ENCODE data around the gene PLA2G4E. TPM values are rescaled to one million over a fixed set of nuclear protein-coding genes. Genes with fewer than 3 reads are reported as not detected.

PLA2G4E gene
- total and polyA plus RNA-seq, 7 donors = 0.13 TPM; not detected in 6

- 32 to 67% methylated on average over 8 of the region's 8 CpGs for WGBS, 2 donors
- no peak for DNase-seq
- Histone ChIP-seq H3K36me3 (no peaks in the 10 kb centered on the region), H3K27me3 (peaks cover 0 to 2% (median 0%) of the 10 kb centered on the region in 3 donors), H3K27ac (no peak overlapping the region), H3K4me3 (no peak overlapping the region), H3K4me1 (no peaks in the 10 kb centered on the region), H3K9me3 (no peaks in the 10 kb centered on the region)
- TF ChIP-seq, protein P1, sequence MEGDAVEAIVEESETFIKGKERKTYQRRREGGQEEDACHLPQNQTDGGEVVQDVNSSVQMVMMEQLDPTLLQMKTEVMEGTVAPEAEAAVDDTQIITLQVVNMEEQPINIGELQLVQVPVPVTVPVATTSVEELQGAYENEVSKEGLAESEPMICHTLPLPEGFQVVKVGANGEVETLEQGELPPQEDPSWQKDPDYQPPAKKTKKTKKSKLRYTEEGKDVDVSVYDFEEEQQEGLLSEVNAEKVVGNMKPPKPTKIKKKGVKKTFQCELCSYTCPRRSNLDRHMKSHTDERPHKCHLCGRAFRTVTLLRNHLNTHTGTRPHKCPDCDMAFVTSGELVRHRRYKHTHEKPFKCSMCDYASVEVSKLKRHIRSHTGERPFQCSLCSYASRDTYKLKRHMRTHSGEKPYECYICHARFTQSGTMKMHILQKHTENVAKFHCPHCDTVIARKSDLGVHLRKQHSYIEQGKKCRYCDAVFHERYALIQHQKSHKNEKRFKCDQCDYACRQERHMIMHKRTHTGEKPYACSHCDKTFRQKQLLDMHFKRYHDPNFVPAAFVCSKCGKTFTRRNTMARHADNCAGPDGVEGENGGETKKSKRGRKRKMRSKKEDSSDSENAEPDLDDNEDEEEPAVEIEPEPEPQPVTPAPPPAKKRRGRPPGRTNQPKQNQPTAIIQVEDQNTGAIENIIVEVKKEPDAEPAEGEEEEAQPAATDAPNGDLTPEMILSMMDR (IDR thresholded peaks at IDR 0.05) = no peak
- no peak for TF ChIP-seq EP300 (IDR thresholded peaks at IDR 0.05)
- TF ChIP-seq POLR2A (IDR thresholded peaks at IDR 0.05) = no peak
- TF ChIP-seq POLR2AphosphoS5 (IDR thresholded peaks at IDR 0.05) = no peak
- intact Hi-C loops (cut with DNase I) = no loop called here
Observed at GRCh38 chr15:42037656-42038055, 16.8 kb upstream of the PLA2G4E start.

DNA sequence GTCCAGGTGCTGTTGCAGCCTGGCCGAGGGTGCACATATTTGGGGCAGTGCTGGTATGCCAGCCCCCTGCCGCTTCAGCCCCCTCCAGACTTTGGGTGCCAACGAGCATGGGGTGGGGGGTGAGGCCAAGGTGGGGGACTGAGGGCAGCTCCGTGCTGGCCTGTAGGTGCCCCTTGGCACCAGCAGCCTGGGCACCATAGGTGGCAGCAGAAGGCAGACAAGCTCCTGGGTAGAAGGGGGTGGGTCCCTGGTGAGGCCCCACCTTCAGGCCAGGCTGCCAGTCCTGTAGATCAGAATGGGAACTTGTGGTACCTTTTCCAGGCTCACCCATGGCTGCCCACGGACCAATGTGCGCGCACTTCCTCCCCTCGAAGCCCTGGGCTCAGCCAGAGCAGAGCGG, 16.1 kb upstream of the PLA2G4E start:
- H3K27ac ChIP-seq = no peak overlapping the region
- no peak overlapping the region for H3K4me3 ChIP-seq
- H3K4me1 ChIP-seq = no peaks in the 10 kb centered on the region
- H3K27me3 ChIP-seq = peaks cover 0 to 2% (median 0%) of the 10 kb centered on the region in 3 donors
- TF ChIP-seq, protein P1 (IDR thresholded peaks at IDR 0.05) = no peak
- TF ChIP-seq POLR2AphosphoS5 (IDR thresholded peaks at IDR 0.05) (no peak), POLR2A (IDR thresholded peaks at IDR 0.05) (no peak), EP300 (IDR thresholded peaks at IDR 0.05) (no peak)
- no peak for DNase-seq
- intact Hi-C loops (cut with DNase I) = no loop called here
- no peaks in the 10 kb centered on the region for H3K9me3 ChIP-seq
- WGBS, 2 donors = 92% methylated on average over 9 of the region's 9 CpGs
- H3K36me3 ChIP-seq = no peaks in the 10 kb centered on the region

GRCh38 chr15:42036112-42036905, 15.5 kb upstream of the PLA2G4E start:
- H3K27me3 ChIP-seq = no peaks in the 10 kb centered on the region
- H3K4me1 ChIP-seq = no peaks in the 10 kb centered on the region
- no peak for DNase-seq
- no peak overlapping the region for H3K4me3 ChIP-seq
- TF ChIP-seq, protein P1 (IDR thresholded peaks at IDR 0.05) = no peak
- WGBS, 2 donors = 90 to 95% methylated on average over 45 of the region's 45 CpGs
- no peaks in the 10 kb centered on the region for H3K9me3 ChIP-seq
- H3K27ac ChIP-seq = no peak overlapping the region
- intact Hi-C loops (cut with DNase I) = no loop called here
- H3K36me3 ChIP-seq = no peaks in the 10 kb centered on the region

GRCh38 chr15:42035435-42035761, 14.6 kb upstream of the PLA2G4E start:
- no peaks in the 10 kb centered on the region for H3K9me3 ChIP-seq
- intact Hi-C loops (cut with DNase I) = no loop called here
- 20 to 26% methylated on average over 3 of the region's 3 CpGs for WGBS, 2 donors
- no peak overlapping the region for H3K27ac ChIP-seq
- no peaks in the 10 kb centered on the region for H3K4me1 ChIP-seq
- no peak for DNase-seq
- TF ChIP-seq, protein P1 (IDR thresholded peaks at IDR 0.05) = no peak
- TF ChIP-seq POLR2A (IDR thresholded peaks at IDR 0.05) (no peak), POLR2AphosphoS5 (IDR thresholded peaks at IDR 0.05) (no peak), EP300 (IDR thresholded peaks at IDR 0.05) (no peak)
- no peaks in the 10 kb centered on the region for H3K27me3 ChIP-seq
- H3K36me3 ChIP-seq = no peaks in the 10 kb centered on the region
- H3K4me3 ChIP-seq = no peak overlapping the region
